Activated naive CD4-positive, alpha-beta T cell treated with anti-CD3 and anti-CD28 coated beads, Interleukin-2, amount 10 ng/mL, durations not matched to agents 7 days and 5 days (primary cell): ENCODE measurements around the gene MCM7.
A peak's percentile ranks its signal among the peaks of the same experiment; 100 is the strongest.
"Not testable (repeated sequence)": the region's sequence is repeated elsewhere in the genome, so short reads cannot be mapped to it uniquely, and the experiment has no call there.

ENCODE experiments used
- CTCF ChIA-PET: fragments of 350-600 bp; sonication (Branson Sonifier 250); formaldehyde crosslinking; loops from one replicate; lab custom pipeline; 2021; ENCODE audit warnings: antibody characterized with exemption; lab: Charles Lee
- DNase-seq: peaks from one replicate; pipeline ENCODE4 v3.0.0-alpha.2; 2020
- H3K27ac Mint-ChIP-seq: one replicate; pipeline ENCODE4 v1.8.0; 2021; ENCODE audit warnings: mild to moderate bottlenecking, moderate library complexity, mixed read lengths
- H3K27me3 Mint-ChIP-seq: one replicate; pipeline ENCODE4 v1.8.0; 2021; ENCODE audit warnings: mild to moderate bottlenecking, mixed read lengths
- H3K36me3 Mint-ChIP-seq: one replicate; pipeline ENCODE4 v1.8.0; 2021; ENCODE audit warnings: mixed read lengths
- H3K4me1 Mint-ChIP-seq: one replicate; pipeline ENCODE4 v1.8.0; 2021; ENCODE audit warnings: mixed read lengths
- H3K4me3 Mint-ChIP-seq: one replicate; pipeline ENCODE4 v1.8.0; 2021; ENCODE audit warnings: mild to moderate bottlenecking, moderate library complexity, mixed read lengths
- H3K9me3 Mint-ChIP-seq: one replicate; pipeline ENCODE4 v1.8.0; 2021; ENCODE audit warnings: mixed read lengths

Gene MCM7

DNA sequence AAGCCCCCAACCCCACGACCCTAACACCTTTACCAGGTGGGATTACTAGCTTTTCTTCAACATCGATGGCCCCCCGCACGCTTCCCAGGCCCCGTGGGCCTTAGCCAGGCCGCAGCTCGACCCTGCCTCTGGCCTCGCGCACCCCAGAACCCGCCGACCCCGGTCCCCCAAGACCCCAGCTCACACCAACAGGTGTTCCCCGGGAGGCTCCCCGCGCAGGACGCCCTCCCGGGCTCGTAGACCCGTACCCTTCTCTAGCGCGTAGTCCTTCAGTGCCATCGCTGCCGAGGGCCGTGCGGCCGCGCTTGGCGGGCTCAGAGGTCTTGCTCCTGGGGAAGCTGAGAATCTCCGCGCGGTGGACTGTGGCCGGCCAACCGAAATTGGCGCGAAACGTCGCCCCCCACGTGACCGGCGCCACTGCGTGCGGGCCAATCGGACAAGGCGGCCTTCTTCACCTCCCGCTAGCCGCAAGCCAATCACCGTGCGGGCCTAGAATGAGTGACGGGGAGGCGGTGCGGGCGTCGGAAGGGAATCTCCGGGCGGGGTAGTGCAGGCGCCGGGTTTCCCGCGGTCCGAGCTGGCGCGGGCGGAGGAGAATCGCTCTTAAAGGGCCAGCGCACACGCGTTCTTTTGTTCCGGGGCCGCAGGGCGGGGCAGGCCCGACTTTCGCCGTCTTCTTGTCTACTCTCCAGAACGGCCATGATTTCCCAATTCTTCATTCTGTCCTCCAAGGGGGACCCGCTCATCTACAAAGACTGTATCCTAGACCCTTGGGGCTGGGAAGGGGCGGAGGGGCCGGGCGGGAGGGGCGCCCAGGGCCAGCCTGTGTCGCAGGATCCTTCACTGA lies at the start of gene MCM7, which contains the start of gene AP4M1:
Gene MCM7 (minus strand): TSS at position 382 of the 847 bp plus-strand sequence. CDS start 103 bp downstream, at position 279.
Gene AP4M1 (plus strand): TSS at position 628 of the 847 bp plus-strand sequence. CDS start 72 bp downstream, at position 700.
- CTCF ChIA-PET = interaction anchor here (0.6 to 2.2 kb wide), 6 partner anchors 12 to 32 kb away, joined by 3 to 7 read pairs (median 3); no protein-coding TSS in a partner anchor

DNA sequence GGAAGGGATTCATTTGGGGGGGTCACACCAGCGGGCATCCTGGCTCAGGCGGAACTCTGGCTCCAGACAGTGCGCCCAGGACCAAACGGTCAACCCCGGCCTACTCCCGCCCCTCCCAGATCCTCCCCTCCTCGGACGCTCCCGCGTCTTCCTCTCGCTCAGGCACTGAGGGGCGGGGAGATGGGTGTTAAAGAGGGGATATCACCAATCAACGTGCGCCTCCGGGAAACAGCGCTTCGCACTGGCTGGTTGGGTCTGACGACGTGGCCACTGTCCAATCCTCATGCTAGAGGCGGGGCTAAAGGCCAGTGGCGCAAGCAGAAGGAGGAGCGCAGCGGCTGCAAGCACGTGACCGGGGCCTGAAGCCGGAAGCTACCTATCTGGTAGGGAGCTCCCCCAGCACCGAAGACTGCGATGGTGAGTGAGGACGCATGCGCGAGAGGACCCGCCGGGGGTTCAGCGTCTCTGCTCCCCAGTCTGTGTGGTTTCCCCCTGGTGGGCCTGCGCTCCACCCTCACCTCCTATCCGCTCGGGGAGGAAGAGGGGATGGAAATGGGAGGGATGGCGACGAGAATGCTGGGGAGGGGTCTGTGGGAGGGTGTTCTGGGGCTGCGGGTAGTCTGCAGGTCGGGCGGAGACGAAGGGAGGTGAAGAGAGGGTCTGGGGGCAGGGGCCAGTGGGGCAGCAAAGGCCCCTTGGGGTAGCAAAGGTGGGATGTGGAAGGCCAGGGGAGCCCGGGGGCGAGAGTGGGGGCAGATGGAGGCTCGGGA lies 47.5 kb upstream of the MCM7 start, which contains the start of gene LAMTOR4:
Gene LAMTOR4 (plus strand): TSS at position 360 of the 770 bp plus-strand sequence. CDS start 55 bp downstream, at position 415.
- Mint-ChIP-seq H3K4me3 (peak within 1 kb of the TSS; percentile 96), H3K36me3 (peaks cover 33% of the 10 kb centered on the region), H3K4me1 (peaks cover 48% of the 10 kb centered on the region), H3K9me3 (no peaks in the 10 kb centered on the region), H3K27me3 (no peaks in the 10 kb centered on the region), H3K27ac (peak within 1 kb of the TSS; percentile 90)
- CTCF ChIA-PET = interaction anchor here (1.0 to 2.7 kb wide), 3 partner anchors 11 to 69 kb away, joined by 3 to 13 read pairs (median 9); partner anchors contain the start of gene GAL3ST4
- peak; percentile 99 for DNase-seq

More for the DNA sequence above, at the start of gene MCM7, which contains the start of gene AP4M1:
- Mint-ChIP-seq H3K27me3 (peaks cover 6% of the 10 kb centered on the region), H3K4me3 (peak within 1 kb of the TSS; percentile 81), H3K36me3 (peaks cover 56% of the 10 kb centered on the region), H3K9me3 (no peaks in the 10 kb centered on the region), H3K27ac (peak within 1 kb of the TSS; percentile 93), H3K4me1 (peaks cover 46% of the 10 kb centered on the region)
- DNase-seq = peak; percentile 98

DNA sequence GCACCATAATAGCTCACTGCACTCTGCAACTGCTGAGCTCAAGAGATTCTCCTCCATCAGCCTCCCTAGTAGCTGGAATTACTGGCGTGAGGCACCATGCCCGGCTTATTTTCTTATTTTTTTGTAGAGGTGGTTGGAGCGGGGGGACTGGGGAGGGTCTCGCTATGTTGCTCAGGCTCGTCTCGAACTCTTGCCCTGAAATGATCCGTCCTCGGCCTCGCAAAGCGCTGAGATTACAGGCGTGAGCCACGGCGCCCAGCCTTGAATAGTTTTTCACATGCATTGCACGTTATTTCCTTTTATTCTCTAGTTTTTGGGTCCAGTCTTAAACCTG lies 47.0 kb upstream of the MCM7 start:
- DNase-seq = no peak
- Mint-ChIP-seq H3K27me3 (no peaks in the 10 kb centered on the region), H3K9me3 (no peaks in the 10 kb centered on the region), H3K27ac (peak overlapping the region; percentile 90), H3K36me3 (peaks cover 29% of the 10 kb centered on the region), H3K4me1 (peaks cover 42% of the 10 kb centered on the region), H3K4me3 (peak overlapping the region; percentile 96)
- CTCF ChIA-PET = interaction anchor here (0.9 to 2.7 kb wide), 5 partner anchors 10 to 69 kb away, joined by 3 to 13 read pairs (median 9); partner anchors contain the start of gene GAL3ST4

DNA sequence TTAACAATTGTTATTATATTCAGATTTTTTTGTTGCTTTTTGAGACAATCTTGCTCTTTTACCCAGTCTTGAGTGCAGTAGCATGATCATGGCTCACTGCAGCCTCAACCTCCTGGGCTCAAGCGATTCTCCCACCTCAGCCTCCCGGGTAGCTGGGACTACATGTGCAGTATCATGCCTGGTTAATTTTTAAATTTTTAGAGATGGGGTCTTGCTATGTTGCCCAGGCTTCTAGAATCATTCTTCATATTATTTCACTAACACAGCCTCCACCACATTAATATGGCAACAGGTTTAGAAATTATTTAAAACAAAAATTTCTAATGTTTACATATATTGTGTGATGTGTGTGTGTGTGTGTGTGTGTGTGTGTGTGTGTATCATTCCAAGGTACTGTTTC lies 46.1 kb upstream of the MCM7 start:
- no peak for DNase-seq
- Mint-ChIP-seq H3K4me3 (no peak overlapping the region), H3K27ac (peak overlapping the region; percentile 90), H3K9me3 (no peaks in the 10 kb centered on the region), H3K27me3 (no peaks in the 10 kb centered on the region), H3K36me3 (peaks cover 21% of the 10 kb centered on the region), H3K4me1 (peaks cover 33% of the 10 kb centered on the region)
- CTCF ChIA-PET = interaction anchor here (0.9 to 2.7 kb wide), 3 partner anchors 9 to 17 kb away, joined by 3 to 13 read pairs (median 11); no protein-coding TSS in a partner anchor

DNA sequence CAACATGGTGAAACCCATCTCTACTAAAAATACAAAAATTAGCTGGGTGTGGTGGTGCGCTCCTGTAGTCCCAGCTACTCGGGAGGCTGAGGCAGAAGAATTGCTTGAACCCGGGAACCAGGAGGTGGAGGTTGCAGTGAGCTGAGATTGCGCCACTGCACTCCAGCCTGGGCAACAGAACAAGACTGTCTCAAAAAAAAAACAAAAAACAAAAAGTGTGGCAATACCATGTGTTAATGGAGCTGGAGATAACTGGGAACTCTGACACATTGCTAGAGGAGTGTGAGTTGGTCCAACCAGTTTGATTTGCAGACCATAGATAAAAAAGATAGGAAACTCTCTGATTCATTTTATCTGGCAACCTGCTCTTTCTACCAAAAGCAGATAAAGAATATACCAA lies 45.2 kb upstream of the MCM7 start:
- H3K27me3 Mint-ChIP-seq, H3K9me3 Mint-ChIP-seq, H3K27ac Mint-ChIP-seq, H3K4me3 Mint-ChIP-seq, DNase-seq: not testable (repeated sequence)
- Mint-ChIP-seq H3K4me1 (peaks cover 28% of the 10 kb centered on the region), H3K36me3 (peaks cover 14% of the 10 kb centered on the region)
- CTCF ChIA-PET = interaction anchor here (2.2 to 2.7 kb wide), 2 partner anchors 8 to 13 kb away, joined by 11 to 13 read pairs; no protein-coding TSS in a partner anchor

DNA sequence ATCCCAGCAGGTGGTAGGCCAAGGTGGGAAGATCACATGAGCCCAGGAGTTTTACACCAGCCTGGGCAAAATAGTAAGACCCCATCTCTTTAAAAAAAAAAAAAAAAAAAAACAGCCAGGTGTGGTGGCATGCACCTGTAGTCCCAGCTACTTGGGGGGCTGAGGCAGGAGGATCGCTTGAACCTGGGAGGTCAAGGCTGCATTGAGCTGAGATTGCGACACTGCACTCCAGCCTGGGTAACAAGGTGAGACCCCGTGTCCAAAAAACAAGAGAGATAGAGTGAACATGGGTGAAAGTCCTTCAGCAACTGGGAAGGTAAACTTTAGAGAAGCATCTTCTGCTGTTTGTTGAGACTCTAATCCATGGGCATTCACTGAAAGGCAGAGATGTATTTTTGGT lies 41.3 kb upstream of the MCM7 start:
- Mint-ChIP-seq H3K9me3 (no peaks in the 10 kb centered on the region), H3K36me3 (no peaks in the 10 kb centered on the region), H3K4me3 (no peak overlapping the region), H3K27me3 (peaks cover 8% of the 10 kb centered on the region), H3K4me1 (peaks cover 19% of the 10 kb centered on the region), H3K27ac (no peak overlapping the region)
- DNase-seq = no peak
- CTCF ChIA-PET = interaction anchor here (0.6 to 2.0 kb wide), 4 partner anchors 10 to 265 kb away, joined by 3 to 10 read pairs (median 4); no protein-coding TSS in a partner anchor

DNA sequence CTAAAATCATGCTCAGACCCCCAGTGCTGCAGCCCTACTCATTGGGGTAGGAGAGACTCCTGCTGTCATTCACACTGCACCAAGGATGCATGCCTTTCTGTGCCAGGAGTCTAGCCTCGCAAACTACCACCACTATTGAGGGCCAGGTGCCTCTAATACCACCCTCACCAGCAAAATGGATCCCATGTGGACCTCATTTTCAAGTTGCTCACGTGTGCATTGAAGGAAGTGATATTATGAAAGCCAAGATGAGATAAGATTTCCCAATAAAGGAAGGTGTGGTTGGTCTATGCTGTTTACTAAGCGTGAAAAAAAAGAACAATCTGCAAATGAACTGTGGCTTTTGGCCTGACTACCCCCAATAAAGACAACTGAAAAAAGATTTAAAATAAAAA lies 40.4 kb upstream of the MCM7 start:
- Mint-ChIP-seq H3K27ac (no peak overlapping the region), H3K9me3 (no peaks in the 10 kb centered on the region), H3K27me3 (peaks cover 8% of the 10 kb centered on the region), H3K36me3 (no peaks in the 10 kb centered on the region), H3K4me1 (peaks cover 19% of the 10 kb centered on the region), H3K4me3 (no peak overlapping the region)
- CTCF ChIA-PET = interaction anchor here (1.1 to 2.0 kb wide), 2 partner anchors 9 to 76 kb away, joined by 3 to 10 read pairs; no protein-coding TSS in a partner anchor
- DNase-seq = no peak

DNA sequence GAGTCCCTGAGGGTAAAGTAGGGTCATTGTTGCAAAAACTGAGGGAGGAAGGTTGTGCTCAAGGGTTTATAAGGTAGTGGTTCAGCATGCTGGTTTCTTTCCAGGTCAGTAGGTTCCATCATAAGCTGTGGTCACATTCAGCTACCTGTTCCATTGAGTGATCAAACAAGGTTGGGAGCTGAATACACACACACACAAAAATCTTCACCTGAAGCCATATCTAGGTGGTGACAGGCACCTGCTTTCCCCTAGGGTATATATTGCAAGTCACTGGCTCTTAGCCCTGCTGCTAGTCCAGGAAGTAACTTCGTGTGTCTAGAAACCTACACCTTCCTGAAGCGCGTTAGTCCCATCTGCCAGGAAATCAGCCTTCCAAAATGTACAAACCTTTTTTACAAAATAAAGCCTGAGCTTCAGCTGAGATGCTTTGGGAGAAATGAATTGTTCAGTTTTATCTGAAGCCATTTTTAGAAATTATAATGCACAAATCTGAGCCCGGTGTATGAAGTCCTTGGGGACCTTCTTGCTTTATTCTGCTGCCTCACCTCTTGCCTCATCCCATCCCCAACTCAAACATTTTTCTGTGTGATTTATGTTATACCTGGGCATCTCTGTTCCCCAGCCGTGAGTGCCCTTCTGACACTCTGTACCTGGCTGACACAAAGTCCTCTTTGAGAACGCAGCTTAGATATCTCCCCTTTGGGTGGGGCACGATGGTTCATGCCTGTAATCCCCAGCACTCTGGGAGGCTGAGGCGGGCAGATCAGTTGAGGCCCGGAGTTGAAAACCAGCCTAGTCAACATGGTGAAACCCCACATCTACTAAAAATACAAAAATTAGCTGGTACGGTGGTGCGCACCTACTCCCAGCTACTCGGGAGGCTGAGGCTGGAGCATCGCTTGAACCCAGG lies 36.9 kb upstream of the MCM7 start:
- no peak for DNase-seq
- Mint-ChIP-seq H3K27me3 (peaks cover 16% of the 10 kb centered on the region), H3K27ac (peak overlapping the region; percentile 68), H3K4me1 (peaks cover 19% of the 10 kb centered on the region), H3K4me3 (no peak overlapping the region), H3K36me3 (no peaks in the 10 kb centered on the region), H3K9me3 (no peaks in the 10 kb centered on the region)
- CTCF ChIA-PET = interaction anchor here (0.7 to 1.7 kb wide), 6 partner anchors 10 to 270 kb away, joined by 3 to 13 read pairs (median 4); partner anchors contain the start of gene LAMTOR4

DNA sequence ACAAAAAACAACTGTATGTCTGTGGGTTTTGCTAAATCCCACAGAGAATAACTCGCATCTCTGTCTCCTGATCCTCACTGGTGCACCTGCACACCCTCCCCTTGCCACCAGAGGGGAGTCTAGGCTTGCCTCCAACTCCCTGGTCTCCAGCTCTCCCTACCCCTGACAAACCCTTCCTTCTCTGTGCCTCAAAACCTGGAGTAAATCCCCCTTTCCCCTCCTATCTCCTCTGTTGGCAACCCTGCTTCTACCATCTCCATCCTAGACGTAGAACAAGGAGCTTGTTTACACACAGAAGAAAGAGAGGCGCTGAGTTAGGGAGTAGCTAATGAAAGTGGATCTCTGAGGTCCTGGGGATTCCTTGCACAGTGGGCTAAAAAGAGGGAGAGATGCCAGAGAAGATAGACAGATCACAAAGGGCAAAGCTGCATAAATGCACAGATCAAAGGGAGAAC lies 31.5 kb upstream of the MCM7 start:
- DNase-seq = peak; percentile 81
- Mint-ChIP-seq H3K36me3 (no peaks in the 10 kb centered on the region), H3K27me3 (peaks cover 16% of the 10 kb centered on the region), H3K27ac (no peak overlapping the region), H3K4me1 (peaks cover 36% of the 10 kb centered on the region), H3K4me3 (no peak overlapping the region), H3K9me3 (no peaks in the 10 kb centered on the region)
- CTCF ChIA-PET = interaction anchor here (0.6 to 5.0 kb wide), 39 partner anchors 9 to 456 kb away, joined by 3 to 46 read pairs (median 5); partner anchors contain the start of genes AP4M1 and MCM7

DNA sequence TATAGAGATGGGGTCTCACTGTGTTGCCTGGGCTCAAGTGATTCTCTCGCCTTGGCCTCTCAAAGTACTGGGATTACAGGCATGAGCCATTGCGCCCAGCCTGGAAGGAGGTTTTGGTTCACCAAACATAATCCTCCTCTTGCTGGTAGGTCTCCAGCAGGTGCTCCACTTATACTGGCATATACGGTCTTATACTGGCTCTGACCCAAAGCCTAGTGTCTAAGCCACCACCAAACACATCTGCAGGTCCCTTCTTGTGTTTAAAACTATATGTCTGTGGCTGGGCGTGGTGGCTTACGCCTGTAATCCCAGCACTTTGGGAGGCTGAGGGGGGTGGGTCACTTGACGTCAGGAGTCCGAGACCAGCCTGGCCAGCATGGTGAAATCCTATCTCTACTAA lies 30.9 kb upstream of the MCM7 start:
- DNase-seq = no peak
- H3K36me3 Mint-ChIP-seq = no peaks in the 10 kb centered on the region
- CTCF ChIA-PET = interaction anchor here (0.6 to 5.0 kb wide), 28 partner anchors 8 to 457 kb away, joined by 3 to 46 read pairs (median 5); partner anchors contain the start of genes AP4M1 and MCM7
- peaks cover 16% of the 10 kb centered on the region for H3K27me3 Mint-ChIP-seq
- H3K4me1 Mint-ChIP-seq = peaks cover 34% of the 10 kb centered on the region
- no peak overlapping the region for H3K4me3 Mint-ChIP-seq
- H3K9me3 Mint-ChIP-seq = no peaks in the 10 kb centered on the region
- H3K27ac Mint-ChIP-seq = no peak overlapping the region

DNA sequence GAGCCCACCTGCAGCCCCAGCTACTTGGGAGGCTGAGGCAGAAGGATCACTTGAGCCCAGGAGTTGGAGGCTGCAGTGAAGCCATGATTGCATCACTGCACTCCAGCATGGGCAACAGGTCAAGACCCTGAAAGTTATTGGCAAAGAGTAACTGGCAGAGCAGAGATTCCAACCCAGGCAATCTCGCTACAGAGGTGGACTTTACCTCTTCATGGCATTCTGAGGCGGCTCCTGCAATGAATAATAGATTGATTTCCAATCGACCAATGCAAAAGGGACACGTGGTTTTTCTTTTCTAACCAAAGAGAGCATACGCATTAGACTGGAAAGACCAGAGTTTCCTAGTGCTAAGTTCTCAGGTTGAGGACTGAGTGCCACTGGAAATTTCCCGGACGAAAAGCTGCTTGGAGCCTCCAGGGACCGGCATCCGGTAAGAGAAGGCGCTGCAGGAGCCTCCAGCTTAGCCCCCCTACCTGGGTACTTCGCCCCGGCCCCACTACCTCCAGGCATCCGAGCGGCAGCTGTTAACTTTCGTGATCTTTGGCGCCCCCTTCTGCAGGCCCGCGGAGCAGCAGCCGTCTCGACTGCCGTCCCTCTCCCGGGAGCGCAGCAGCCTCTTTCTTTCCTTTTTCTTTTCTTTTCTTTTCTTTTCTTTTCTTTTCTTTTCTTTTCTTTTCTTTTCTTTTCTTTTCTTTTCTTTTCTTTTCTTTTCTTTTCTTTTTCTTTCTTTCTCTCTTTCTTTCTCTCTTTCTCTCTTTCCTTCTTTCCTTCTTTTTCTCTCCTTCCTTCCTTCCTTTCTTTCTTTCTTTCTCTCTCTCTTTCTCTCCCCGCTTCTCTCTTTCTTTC lies 29.6 kb upstream of the MCM7 start:
- no peaks in the 10 kb centered on the region for H3K9me3 Mint-ChIP-seq

DNA sequence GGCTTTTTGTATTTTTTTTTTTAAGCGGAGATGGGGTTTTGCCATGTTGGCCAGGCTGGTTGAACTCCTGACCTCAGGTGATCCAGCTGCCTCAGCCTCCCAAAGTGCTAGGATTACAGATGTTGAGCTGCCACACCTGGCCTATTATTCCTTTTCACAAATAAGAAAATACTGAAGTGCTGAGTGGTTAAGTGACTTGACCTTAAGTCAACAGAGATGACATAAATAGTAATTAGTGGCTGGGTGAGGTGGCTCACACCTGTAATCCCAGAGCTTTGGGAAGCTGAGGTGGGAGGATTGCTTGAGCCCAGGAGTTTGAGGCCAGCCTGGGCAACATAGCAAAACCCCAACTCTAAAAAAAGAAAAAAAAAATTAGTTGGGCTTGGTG lies 29.0 kb upstream of the MCM7 start:
- not testable (repeated sequence) for H3K4me3 Mint-ChIP-seq, H3K36me3 Mint-ChIP-seq
- CTCF ChIA-PET = interaction anchor here (0.7 to 5.0 kb wide), 14 partner anchors 10 to 277 kb away, joined by 3 to 46 read pairs (median 4); partner anchors contain the start of gene AP4M1

More for the DNA sequence above, 29.6 kb upstream of the MCM7 start:
- Mint-ChIP-seq H3K27me3 (peaks cover 11% of the 10 kb centered on the region), H3K4me1 (peaks cover 41% of the 10 kb centered on the region), H3K36me3 (no peaks in the 10 kb centered on the region), H3K4me3 (peak overlapping the region; percentile 15), H3K27ac (no peak overlapping the region)
- DNase-seq = peak; percentile 91
- CTCF ChIA-PET = interaction anchor here (0.6 to 5.0 kb wide), 14 partner anchors 10 to 1220 kb away, joined by 3 to 46 read pairs (median 3); partner anchors contain the start of gene AP4M1

More for the DNA sequence above, 29.0 kb upstream of the MCM7 start:
- not testable (repeated sequence) for H3K27me3 Mint-ChIP-seq, H3K9me3 Mint-ChIP-seq, DNase-seq, H3K27ac Mint-ChIP-seq
- peaks cover 47% of the 10 kb centered on the region for H3K4me1 Mint-ChIP-seq
